Lower leg skin (tissue), 4 donors: ENCODE results near the gene NDUFS1. TPM values are rescaled to one million over a fixed set of nuclear protein-coding genes. Genes with fewer than 3 reads are reported as not detected.

Source experiments
- DNase-seq, 2 donors: peaks; one replicate each; pipeline ENCODE4 v3.0.0-alpha.2; 2019; ENCODE audit warnings: low spot score in 2 of 2
- H3K4me3 ChIP-seq: fragments of 200-600 bp; sonication (generic); 2 replicates; pipeline ENCODE4 v1.5.1; 2017; ENCODE audit warnings: mild to moderate bottlenecking, low read depth; ENCODE audit not compliant: poor library complexity, severe bottlenecking
- POLR2A ChIP-seq, 2 donors: fragments of 450-650 bp; IDR thresholded peaks; one replicate each; pipeline ENCODE4 v1.6.1; 2016 to 2017; ENCODE audit warnings: antibody characterized with exemption in 2 of 2, mild to moderate bottlenecking in 1 of 2, moderate library complexity in 1 of 2
- WGBS, 2 donors: methylation state at CpG; one replicate each; pipeline ENCODE4 v1.1.5; 2018; 5-methylcytosine and 5-hydroxymethylcytosine counted together
- intact Hi-C: fragments of 100-400 bp; cut with DNase I; formaldehyde crosslinking; loops from one replicate; pipeline ENCODE4 v1.15.0; 2023; ENCODE audit warnings: low total_unique reads
- total RNA-seq, 4 donors: library from RNA; depleted of rRNA; stranded (reverse); fragments of >200 nt; gene quantifications; one replicate each; pipeline ENCODE4 v1.1.0, GENCODE V29; 2016
- TF ChIP-seq, protein P1 (sequence below), 3 donors: fragments of 450-650 bp; IDR thresholded peaks; one replicate each; pipeline ENCODE4 v1.5.1; 2016; ENCODE audit warnings: antibody characterized with exemption in 3 of 3, mild to moderate bottlenecking in 3 of 3, moderate library complexity in 2 of 3

NDUFS1 gene
- total RNA-seq, 4 donors from 2014 or later = 62.5 to 105 (median 79.9) TPM

- 66% methylated on average over 5 of the region's 5 CpGs for WGBS, 2 donors
- DNase-seq = no peak
- H3K4me3 ChIP-seq = no peak overlapping the region
- TF ChIP-seq, protein P1, sequence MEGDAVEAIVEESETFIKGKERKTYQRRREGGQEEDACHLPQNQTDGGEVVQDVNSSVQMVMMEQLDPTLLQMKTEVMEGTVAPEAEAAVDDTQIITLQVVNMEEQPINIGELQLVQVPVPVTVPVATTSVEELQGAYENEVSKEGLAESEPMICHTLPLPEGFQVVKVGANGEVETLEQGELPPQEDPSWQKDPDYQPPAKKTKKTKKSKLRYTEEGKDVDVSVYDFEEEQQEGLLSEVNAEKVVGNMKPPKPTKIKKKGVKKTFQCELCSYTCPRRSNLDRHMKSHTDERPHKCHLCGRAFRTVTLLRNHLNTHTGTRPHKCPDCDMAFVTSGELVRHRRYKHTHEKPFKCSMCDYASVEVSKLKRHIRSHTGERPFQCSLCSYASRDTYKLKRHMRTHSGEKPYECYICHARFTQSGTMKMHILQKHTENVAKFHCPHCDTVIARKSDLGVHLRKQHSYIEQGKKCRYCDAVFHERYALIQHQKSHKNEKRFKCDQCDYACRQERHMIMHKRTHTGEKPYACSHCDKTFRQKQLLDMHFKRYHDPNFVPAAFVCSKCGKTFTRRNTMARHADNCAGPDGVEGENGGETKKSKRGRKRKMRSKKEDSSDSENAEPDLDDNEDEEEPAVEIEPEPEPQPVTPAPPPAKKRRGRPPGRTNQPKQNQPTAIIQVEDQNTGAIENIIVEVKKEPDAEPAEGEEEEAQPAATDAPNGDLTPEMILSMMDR (IDR thresholded peaks at IDR 0.05) = no peak
- TF ChIP-seq POLR2A (IDR thresholded peaks at IDR 0.05) = no peak
- intact Hi-C loops = no loop called here
Observed at GRCh38 chr2:206201075-206201848, 42.0 kb upstream of the NDUFS1 start.

- 19 to 22% methylated on average over 1 of the region's 1 CpG for WGBS, 2 donors
Observed at GRCh38 chr2:206198677-206199076, 39.4 kb upstream of the NDUFS1 start.

GRCh38 chr2:206193671-206194357 lies 34.6 kb upstream of the NDUFS1 start:
- no peak overlapping the region for H3K4me3 ChIP-seq
- intact Hi-C loops = no loop called here
- no peak for DNase-seq
- no peak for TF ChIP-seq POLR2A (IDR thresholded peaks at IDR 0.05)
- TF ChIP-seq, protein P1 (IDR thresholded peaks at IDR 0.05) = no peak
- 37 to 51% methylated on average over 2 of the region's 2 CpGs for WGBS, 2 donors

More at GRCh38 chr2:206198677-206199076, 39.4 kb upstream of the NDUFS1 start:
- DNase-seq = no peak
- no peak for TF ChIP-seq POLR2A (IDR thresholded peaks at IDR 0.05)
- TF ChIP-seq, protein P1 (IDR thresholded peaks at IDR 0.05) = no peak
- no peak overlapping the region for H3K4me3 ChIP-seq
- intact Hi-C loops = no loop called here

DNA sequence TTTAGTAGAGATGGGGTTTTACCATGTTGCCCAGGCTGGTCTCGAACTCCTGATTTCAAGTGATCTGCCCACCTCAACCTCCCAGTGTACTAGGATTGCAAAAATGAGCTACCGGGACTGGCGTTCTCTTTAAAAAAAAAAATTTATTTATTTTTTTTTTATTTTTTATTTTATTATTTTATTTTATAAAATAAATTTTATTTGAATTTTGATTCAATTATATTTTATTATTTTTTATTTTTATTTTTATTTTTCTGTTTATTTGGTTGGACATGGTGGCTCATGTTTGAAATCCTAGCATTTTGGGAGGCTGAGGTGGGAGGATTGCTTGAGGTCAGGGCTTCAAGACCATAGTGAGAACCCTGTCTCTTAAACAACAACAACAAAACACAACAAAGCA lies 32.9 kb upstream of the NDUFS1 start:
- no peak overlapping the region for H3K4me3 ChIP-seq
- TF ChIP-seq POLR2A (IDR thresholded peaks at IDR 0.05) = no peak
- TF ChIP-seq, protein P1 (IDR thresholded peaks at IDR 0.05) = no peak
- DNase-seq = no peak
- 96 to 99% methylated on average over 3 of the region's 3 CpGs for WGBS, 2 donors
- intact Hi-C loops = no loop called here

GRCh38 chr2:206190689-206191088 lies 31.4 kb upstream of the NDUFS1 start:
- no peak for DNase-seq
- TF ChIP-seq, protein P1 (IDR thresholded peaks at IDR 0.05) = no peak
- TF ChIP-seq POLR2A (IDR thresholded peaks at IDR 0.05) = no peak
- no peak overlapping the region for H3K4me3 ChIP-seq
- 68 to 73% methylated on average over 5 of the region's 5 CpGs for WGBS, 2 donors
- intact Hi-C loops = no loop called here
